ENCODE measurements around the gene MEIOC.
"Not testable (repeated sequence)": the region's sequence is repeated elsewhere in the genome, so short reads cannot be mapped to it uniquely, and the experiment has no call there.

The MEIOC gene

DNA sequence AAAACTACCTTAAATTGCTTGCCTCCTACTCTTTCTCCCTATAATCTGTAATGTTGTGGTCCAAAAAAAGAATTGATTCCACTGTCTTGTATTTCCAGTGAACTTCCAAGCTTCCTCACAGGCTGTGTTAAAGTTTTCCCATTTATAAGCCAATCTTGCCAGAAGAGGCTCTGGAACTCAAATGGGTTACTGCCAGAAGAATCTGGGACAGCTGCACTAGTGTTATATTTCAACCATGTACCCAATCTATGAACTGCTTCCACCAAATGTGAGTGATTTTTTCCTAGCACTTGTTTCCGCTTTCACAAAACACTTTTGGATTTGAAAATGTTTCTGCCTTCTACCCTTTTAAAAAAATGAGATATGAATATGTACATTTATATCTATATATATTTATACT is 31.5 kb downstream of the MEIOC start:
- no peak for DNase-seq (ENCODE audit: extremely low read depth, low read depth)
- H3K4me3 ChIP-seq (replicated peaks; ENCODE audit: low read depth, low read length) = no peak overlapping the region
- TF ChIP-seq, protein P1, sequence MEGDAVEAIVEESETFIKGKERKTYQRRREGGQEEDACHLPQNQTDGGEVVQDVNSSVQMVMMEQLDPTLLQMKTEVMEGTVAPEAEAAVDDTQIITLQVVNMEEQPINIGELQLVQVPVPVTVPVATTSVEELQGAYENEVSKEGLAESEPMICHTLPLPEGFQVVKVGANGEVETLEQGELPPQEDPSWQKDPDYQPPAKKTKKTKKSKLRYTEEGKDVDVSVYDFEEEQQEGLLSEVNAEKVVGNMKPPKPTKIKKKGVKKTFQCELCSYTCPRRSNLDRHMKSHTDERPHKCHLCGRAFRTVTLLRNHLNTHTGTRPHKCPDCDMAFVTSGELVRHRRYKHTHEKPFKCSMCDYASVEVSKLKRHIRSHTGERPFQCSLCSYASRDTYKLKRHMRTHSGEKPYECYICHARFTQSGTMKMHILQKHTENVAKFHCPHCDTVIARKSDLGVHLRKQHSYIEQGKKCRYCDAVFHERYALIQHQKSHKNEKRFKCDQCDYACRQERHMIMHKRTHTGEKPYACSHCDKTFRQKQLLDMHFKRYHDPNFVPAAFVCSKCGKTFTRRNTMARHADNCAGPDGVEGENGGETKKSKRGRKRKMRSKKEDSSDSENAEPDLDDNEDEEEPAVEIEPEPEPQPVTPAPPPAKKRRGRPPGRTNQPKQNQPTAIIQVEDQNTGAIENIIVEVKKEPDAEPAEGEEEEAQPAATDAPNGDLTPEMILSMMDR (IDR thresholded peaks at IDR 0.05; ENCODE audit: low read depth, low read length, missing control alignments) = no peak

DNA sequence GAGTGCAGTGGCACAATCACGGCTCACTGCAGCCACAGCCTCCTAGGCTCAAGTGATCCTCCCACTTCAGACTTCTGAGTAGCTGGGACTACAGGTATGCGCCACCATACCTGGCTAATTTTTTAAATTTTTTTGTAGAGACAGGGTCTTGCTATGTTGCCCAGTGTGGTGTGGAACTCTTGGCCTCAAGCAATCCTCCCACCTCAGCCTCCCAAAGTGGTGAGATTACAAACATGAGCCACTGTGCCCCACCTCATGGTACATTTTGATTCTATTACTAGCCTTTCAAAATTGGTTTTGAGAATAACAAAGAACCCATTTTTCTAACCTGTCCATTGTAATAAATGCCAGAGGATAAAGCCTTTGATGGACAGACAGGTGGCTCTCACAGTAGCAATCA is 31.9 kb downstream of the MEIOC start:
- peak overlapping the region; percentile 93 for H3K4me3 ChIP-seq (replicated peaks; ENCODE audit: low read depth, low read length)
- TF ChIP-seq, protein P1 (IDR thresholded peaks at IDR 0.05; ENCODE audit: low read depth, low read length, missing control alignments) = no peak
- no peak for DNase-seq (ENCODE audit: extremely low read depth, low read depth)

DNA sequence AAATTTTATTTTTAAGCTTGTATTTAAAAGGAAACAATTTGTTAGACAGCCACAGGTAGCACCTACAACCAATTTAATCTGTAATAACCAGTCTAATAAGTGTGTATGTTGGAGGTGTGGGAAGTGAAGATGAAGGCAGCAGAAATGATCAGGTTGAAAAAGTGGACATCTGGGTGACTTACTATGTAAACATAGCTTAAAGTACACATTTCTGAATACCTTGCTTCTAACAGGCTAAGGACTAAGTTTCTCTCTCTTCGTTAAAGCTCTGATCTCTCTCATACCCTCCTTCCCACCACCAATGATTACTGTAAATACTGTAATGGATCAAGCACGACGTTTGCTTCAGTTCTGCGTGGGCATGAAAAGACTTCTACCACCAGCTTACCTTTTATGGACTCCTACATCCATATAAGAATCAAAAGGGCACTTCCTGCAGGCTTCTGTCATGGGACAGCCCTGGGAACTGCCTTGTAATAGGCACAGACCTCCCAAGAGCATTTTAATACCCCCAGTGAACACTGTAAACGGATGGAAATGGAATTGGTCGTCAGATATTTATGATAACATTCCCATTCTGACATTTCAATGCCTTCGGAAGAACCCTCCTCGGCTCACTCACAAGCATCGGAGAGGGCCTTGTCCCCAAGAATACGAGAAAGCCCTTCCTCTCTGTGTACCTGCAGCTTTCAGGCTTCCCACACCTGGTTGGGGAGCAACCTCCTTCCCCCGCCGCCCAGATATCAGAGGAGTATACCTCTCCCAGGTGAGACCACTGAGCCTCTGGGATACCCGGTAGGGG is 32.6 kb downstream of the MEIOC start:
- DNase-seq (ENCODE audit: extremely low read depth, low read depth) = no peak
- peak overlapping the region; percentile 93 for H3K4me3 ChIP-seq (replicated peaks; ENCODE audit: low read depth, low read length)
- TF ChIP-seq, protein P1 (IDR thresholded peaks at IDR 0.05; ENCODE audit: low read depth, low read length, missing control alignments) = no peak

DNA sequence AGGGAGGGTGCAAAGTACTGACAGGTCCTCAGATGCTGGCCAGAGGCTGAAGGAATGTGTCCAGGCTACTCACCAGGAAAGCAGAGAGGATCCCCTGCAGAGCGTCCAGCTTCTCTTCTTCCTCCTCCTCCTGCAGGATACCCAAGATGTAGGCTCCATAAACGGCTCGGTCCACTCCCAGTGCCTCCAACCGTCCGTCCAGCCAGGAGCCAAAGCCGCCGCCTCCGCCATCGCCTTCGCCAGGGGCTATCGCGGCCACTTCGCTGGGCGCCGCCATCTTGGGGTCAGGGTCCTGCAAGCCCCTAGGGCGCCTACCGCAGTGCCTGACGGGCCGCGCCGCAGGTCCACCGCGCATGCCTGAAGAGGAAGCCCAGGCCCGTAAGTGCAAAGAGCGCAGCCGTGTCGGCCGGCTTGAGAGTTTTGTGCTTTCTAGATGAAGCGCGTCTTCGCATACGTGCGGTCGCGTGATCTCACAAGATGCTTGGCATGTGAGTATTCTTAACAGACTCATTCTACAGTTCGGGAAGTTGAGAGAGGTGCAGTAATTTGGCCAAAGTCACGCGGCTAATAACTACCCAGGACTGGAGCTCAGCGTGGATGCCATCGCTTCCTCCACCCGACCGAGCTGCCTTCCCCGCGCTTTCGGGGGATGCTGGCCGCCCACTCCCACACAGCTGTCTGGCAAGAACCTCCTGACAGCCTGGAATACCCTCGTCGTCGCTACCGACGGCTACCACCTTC is 33.4 kb downstream of the MEIOC start, which contains the start of gene CCDC43:
Gene CCDC43, minus strand, starts transcription at position 300 of the 741 bp plus-strand sequence. Its CDS starts 23 bp downstream, at position 277.
- DNase-seq (ENCODE audit: extremely low read depth, low read depth) = peak; percentile 87
- H3K4me3 ChIP-seq (replicated peaks; ENCODE audit: low read depth, low read length) = peak within 1 kb of the TSS; percentile 93
- TF ChIP-seq, protein P1 (IDR thresholded peaks at IDR 0.05; ENCODE audit: low read depth, low read length, missing control alignments) = no peak

DNA sequence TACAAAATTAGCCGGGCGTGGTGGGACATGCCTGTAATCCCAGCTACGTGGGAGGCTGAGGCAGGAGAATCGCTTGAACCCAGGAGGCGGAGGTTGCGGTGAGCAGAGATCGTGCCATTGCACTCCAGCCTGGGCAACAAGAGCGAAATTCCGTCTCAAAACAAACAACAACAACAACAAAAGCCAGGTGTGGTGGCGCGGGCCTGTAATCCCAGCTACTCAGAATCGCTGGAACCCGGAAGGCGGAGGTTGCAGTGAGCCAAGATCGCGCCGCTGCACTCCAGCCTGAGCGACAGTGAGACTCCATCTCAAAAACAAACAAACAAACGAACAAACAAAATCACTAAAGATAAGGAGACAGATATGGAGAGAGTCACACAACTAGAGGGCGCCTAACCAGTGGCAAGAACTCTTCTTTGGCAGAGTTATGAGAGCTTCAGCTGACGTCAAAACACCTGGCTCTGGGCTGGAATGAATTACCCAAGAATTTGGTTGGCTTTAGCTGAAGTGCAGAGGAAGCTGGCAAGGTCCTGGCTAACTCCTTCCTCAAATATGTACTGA is 34.6 kb downstream of the MEIOC start:
- not testable (repeated sequence) for DNase-seq (ENCODE audit: extremely low read depth, low read depth); H3K4me3 ChIP-seq (replicated peaks; ENCODE audit: low read depth, low read length)
- TF ChIP-seq, protein P1 (IDR thresholded peaks at IDR 0.05; ENCODE audit: low read depth, low read length, missing control alignments) = peak; percentile 25

DNA sequence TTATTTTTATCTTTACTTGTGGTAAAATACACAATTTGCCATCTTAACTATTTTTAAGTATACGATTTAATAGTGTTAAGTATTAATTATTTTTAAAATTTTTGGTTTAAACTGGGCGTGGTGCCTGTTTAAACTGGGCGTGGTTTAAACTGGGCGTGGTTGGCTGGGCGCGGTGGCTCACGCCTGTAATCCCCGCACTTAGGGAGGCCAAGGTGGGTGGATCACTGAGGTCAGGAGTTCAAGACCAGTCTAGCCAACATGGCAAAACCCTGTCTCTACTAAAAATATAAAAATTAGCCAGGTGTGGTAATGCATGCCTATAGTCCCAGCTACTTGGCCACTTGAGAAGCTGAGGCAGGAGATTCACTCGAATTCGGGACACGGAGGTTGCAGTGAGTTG is 37.3 kb downstream of the MEIOC start:
- TF ChIP-seq, protein P1 (IDR thresholded peaks at IDR 0.05; ENCODE audit: low read depth, low read length, missing control alignments) = no peak
- no peak for DNase-seq (ENCODE audit: extremely low read depth, low read depth)
- no peak overlapping the region for H3K4me3 ChIP-seq (replicated peaks; ENCODE audit: low read depth, low read length)

DNA sequence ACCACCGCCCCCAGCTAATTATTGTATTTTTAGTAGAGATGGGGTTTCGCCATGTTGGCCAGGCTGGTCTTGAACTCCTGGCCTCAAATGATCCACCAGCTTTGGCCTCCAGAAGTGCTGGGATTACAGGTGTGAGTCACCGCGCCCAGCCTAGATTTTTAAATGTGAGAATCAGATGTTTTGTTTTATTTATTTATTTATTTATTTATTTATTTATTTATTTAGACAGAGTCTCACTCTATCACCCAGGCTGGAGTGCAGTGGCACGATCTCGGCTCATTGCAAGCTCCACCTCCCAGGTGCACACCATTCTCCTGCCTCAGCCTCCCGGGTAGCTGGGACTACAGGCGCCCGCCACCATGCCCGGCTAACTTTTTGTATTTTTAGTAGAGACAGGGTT is 44.0 kb downstream of the MEIOC start:
- H3K4me3 ChIP-seq (replicated peaks; ENCODE audit: low read depth, low read length); DNase-seq (ENCODE audit: extremely low read depth, low read depth): not testable (repeated sequence)

All from HFF-Myc (cell line).